ENCODE results near the gene ZNF804B.

The ZNF804B gene

DNA sequence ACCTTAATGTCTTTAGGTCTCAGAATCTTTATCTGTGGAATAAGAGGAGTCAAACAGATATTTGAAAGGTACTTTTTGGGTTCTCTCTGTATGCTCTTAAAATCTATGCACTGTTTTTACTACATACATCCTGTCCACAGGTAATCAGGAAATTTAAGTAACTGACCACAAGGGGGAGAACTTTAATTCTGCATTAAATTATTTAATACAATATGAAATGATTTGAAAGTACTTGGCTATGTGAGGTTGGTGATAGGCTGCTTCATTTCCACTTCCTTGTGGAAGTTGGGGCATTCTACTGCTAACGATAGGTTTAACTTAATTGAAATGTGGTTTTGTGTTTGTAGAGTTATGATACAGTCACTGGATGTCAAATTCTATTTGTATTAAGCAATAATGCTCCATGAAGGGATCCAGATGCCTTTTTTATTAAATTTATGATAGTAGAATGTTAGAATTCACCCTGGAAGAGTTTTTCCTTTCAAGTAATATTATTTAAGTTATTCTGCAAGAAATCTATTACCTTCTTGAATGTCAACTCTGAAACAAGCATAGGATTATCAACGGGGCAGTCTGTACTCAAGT lies 30.1 kb downstream of the ZNF804B start:
- DNase-seq (no peak), ATAC-seq (ENCODE audit: insufficient read depth, low read depth) (no peak)
- Histone ChIP-seq H3K27me3 (ENCODE audit: insufficient read depth, low read length, poor library complexity) (no peaks in the 10 kb centered on the region), H3K4me2 (ENCODE audit: insufficient read depth, low read length) (no peak overlapping the region), H3K9ac (ENCODE audit: low read depth, low read length) (no peak overlapping the region), H2AFZ (ENCODE audit: low read depth, low read length) (no peak overlapping the region), H3K27ac (ENCODE audit: low read length) (no peak overlapping the region), H3K4me1 (ENCODE audit: insufficient read depth, low read length) (no peaks in the 10 kb centered on the region), H3K36me3 (ENCODE audit: insufficient read depth, low read length) (no peaks in the 10 kb centered on the region), H3K79me2 (ENCODE audit: insufficient read depth, low read length) (no peaks in the 10 kb centered on the region), H3K9me3 (ENCODE audit: insufficient read depth, low read length, severe bottlenecking) (no peaks in the 10 kb centered on the region), H4K20me1 (ENCODE audit: insufficient read depth, low read length) (no peaks in the 10 kb centered on the region), H3K4me3 (ENCODE audit: low read depth in 1 of 2, low read length in 2 of 2) (no peak overlapping the region)
- TF ChIP-seq EZH2 (IDR thresholded peaks at IDR 0.05; ENCODE audit: borderline replicate concordance, low read depth, low read length, severe bottlenecking): no peak
- TF ChIP-seq, protein P1, sequence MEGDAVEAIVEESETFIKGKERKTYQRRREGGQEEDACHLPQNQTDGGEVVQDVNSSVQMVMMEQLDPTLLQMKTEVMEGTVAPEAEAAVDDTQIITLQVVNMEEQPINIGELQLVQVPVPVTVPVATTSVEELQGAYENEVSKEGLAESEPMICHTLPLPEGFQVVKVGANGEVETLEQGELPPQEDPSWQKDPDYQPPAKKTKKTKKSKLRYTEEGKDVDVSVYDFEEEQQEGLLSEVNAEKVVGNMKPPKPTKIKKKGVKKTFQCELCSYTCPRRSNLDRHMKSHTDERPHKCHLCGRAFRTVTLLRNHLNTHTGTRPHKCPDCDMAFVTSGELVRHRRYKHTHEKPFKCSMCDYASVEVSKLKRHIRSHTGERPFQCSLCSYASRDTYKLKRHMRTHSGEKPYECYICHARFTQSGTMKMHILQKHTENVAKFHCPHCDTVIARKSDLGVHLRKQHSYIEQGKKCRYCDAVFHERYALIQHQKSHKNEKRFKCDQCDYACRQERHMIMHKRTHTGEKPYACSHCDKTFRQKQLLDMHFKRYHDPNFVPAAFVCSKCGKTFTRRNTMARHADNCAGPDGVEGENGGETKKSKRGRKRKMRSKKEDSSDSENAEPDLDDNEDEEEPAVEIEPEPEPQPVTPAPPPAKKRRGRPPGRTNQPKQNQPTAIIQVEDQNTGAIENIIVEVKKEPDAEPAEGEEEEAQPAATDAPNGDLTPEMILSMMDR (IDR thresholded peaks at IDR 0.05; ENCODE audit: borderline replicate concordance, extremely low read depth, low read length, poor library complexity, severe bottlenecking): peak; percentile 59

GRCh38 chr7:88791891-88792290 lies 32.4 kb downstream of the ZNF804B start:
- no peak overlapping the region for H3K4me2 ChIP-seq (ENCODE audit: insufficient read depth, low read length)
- H3K4me1 ChIP-seq (ENCODE audit: insufficient read depth, low read length): no peaks in the 10 kb centered on the region
- H3K36me3 ChIP-seq (ENCODE audit: insufficient read depth, low read length): no peaks in the 10 kb centered on the region
- H4K20me1 ChIP-seq (ENCODE audit: insufficient read depth, low read length): no peaks in the 10 kb centered on the region
- no peak overlapping the region for H2AFZ ChIP-seq (ENCODE audit: low read depth, low read length)
- ATAC-seq (ENCODE audit: insufficient read depth, low read depth): no peak
- H3K9ac ChIP-seq (ENCODE audit: low read depth, low read length): no peak overlapping the region
- TF ChIP-seq, protein P1 (IDR thresholded peaks at IDR 0.05; ENCODE audit: borderline replicate concordance, extremely low read depth, low read length, poor library complexity, severe bottlenecking): no peak
- no peak for TF ChIP-seq EZH2 (IDR thresholded peaks at IDR 0.05; ENCODE audit: borderline replicate concordance, low read depth, low read length, severe bottlenecking)
- H3K9me3 ChIP-seq (ENCODE audit: insufficient read depth, low read length, severe bottlenecking): no peaks in the 10 kb centered on the region
- no peaks in the 10 kb centered on the region for H3K79me2 ChIP-seq (ENCODE audit: insufficient read depth, low read length)
- no peak overlapping the region for H3K4me3 ChIP-seq (ENCODE audit: low read depth in 1 of 2, low read length in 2 of 2)
- no peak for DNase-seq
- H3K27me3 ChIP-seq (ENCODE audit: insufficient read depth, low read length, poor library complexity): no peaks in the 10 kb centered on the region
- H3K27ac ChIP-seq (ENCODE audit: low read length): no peak overlapping the region

DNA sequence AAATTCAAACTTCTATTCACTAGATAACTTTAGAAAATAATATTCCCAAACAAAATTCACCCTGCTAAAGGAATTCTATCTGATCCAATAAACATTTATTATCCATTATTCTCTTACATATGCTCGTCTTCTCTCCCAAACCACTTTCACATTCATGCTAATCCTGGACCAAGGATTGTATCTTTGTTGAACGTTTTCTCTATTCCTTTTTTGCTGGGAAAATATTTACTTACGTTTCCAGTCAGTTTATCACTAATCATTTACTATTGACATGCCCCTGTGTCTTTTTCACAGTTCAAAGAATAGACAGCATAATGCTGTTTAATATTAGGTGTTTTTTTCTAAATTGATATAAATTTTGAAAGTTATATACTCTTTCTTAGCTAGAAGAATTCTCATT lies 32.9 kb downstream of the ZNF804B start:
- Histone ChIP-seq H4K20me1 (ENCODE audit: insufficient read depth, low read length) (no peaks in the 10 kb centered on the region), H3K4me3 (ENCODE audit: low read depth in 1 of 2, low read length in 2 of 2) (no peak overlapping the region)
- ATAC-seq (ENCODE audit: insufficient read depth, low read depth): no peak

More for the DNA sequence above, 32.9 kb downstream of the ZNF804B start:
- TF ChIP-seq EZH2 (IDR thresholded peaks at IDR 0.05; ENCODE audit: borderline replicate concordance, low read depth, low read length, severe bottlenecking): no peak
- TF ChIP-seq, protein P1 (IDR thresholded peaks at IDR 0.05; ENCODE audit: borderline replicate concordance, extremely low read depth, low read length, poor library complexity, severe bottlenecking): no peak
- no peak for DNase-seq
- H3K27ac ChIP-seq (ENCODE audit: low read length): no peak overlapping the region
- H3K27me3 ChIP-seq (ENCODE audit: insufficient read depth, low read length, poor library complexity): no peaks in the 10 kb centered on the region
- H3K4me2 ChIP-seq (ENCODE audit: insufficient read depth, low read length): no peak overlapping the region
- no peaks in the 10 kb centered on the region for H3K9me3 ChIP-seq (ENCODE audit: insufficient read depth, low read length, severe bottlenecking)
- no peaks in the 10 kb centered on the region for H3K79me2 ChIP-seq (ENCODE audit: insufficient read depth, low read length)
- H3K9ac ChIP-seq (ENCODE audit: low read depth, low read length): no peak overlapping the region
- no peak overlapping the region for H2AFZ ChIP-seq (ENCODE audit: low read depth, low read length)
- no peaks in the 10 kb centered on the region for H3K4me1 ChIP-seq (ENCODE audit: insufficient read depth, low read length)
- H3K36me3 ChIP-seq (ENCODE audit: insufficient read depth, low read length): no peaks in the 10 kb centered on the region

Data from DND-41 (cell line).